ENCODE results near the gene RUFY1. TPM values are rescaled to one million over a fixed set of nuclear protein-coding genes. Genes with fewer than 3 reads are reported as not detected.

RUFY1 gene
- total and polyA plus RNA-seq, 9 of the 15 experiments (the other 6 are each of a cell fraction or from before 2014, with no cell fraction given): 5.0 to 41.7 (median 29.6) TPM

GRCh38 chr5:179536676-179537075, 13.7 kb upstream of the RUFY1 start (continued):
- no peak for TF ChIP-seq CHD7 (IDR thresholded peaks at IDR 0.05; ENCODE audit: low read depth, low read length)
- no peak for TF ChIP-seq RBM39 (optimal IDR thresholded peaks at IDR 0.05; ENCODE audit: low read depth, low read length)
- TF ChIP-seq FOXA1 (IDR thresholded peaks at IDR 0.05; ENCODE audit: borderline replicate concordance): no peak
- no peak for TF ChIP-seq NCOR1 (IDR thresholded peaks at IDR 0.05)
- TF ChIP-seq SAP30 (IDR thresholded peaks at IDR 0.05; ENCODE audit: borderline replicate concordance, insufficient read depth, low read depth, low read length, poor library complexity, severe bottlenecking): no peak
